Endodermal cell (in vitro differentiated cells): ENCODE measurements around the gene TNFRSF21. TPM values are rescaled to one million over a fixed set of nuclear protein-coding genes. Genes with fewer than 3 reads are reported as not detected.

Experiments
- DNase-seq: peaks from one replicate; pipeline ENCODE4 v3.0.0-alpha.2; 2017
- H3K27ac ChIP-seq: 2 replicates; pipeline ENCODE4 v1.5.1; 2013; ENCODE audit warnings: mild to moderate bottlenecking, low read depth, low read length, moderate library complexity
- H3K27me3 ChIP-seq: 2 replicates; pipeline ENCODE4 v1.6.1; 2013; ENCODE audit warnings: mild to moderate bottlenecking, low read length, moderate library complexity; ENCODE audit not compliant: insufficient read depth, control insufficient read depth, poor library complexity, severe bottlenecking
- H3K36me3 ChIP-seq: 2 replicates; pipeline ENCODE4 v1.7.0; 2013; ENCODE audit warnings: mild to moderate bottlenecking, low read length, moderate library complexity; ENCODE audit not compliant: control insufficient read depth, insufficient read depth
- H3K4me1 ChIP-seq: one replicate; pipeline ENCODE4 v1.7.0; 2013; ENCODE audit warnings: low read length; ENCODE audit not compliant: control insufficient read depth, insufficient read depth
- H3K4me3 ChIP-seq: 2 replicates; pipeline ENCODE4 v1.5.1; 2013; ENCODE audit warnings: mild to moderate bottlenecking, low read length, moderate library complexity
- H3K9ac ChIP-seq: 2 replicates; pipeline ENCODE4 v1.6.1; 2013; ENCODE audit warnings: mild to moderate bottlenecking, low read length, moderate library complexity; ENCODE audit not compliant: poor library complexity, severe bottlenecking; ENCODE audit errors: extremely low read depth
- H3K9me3 ChIP-seq: 2 replicates; pipeline ENCODE4 v1.6.1; 2013; ENCODE audit warnings: mild to moderate bottlenecking, low read length, moderate library complexity; ENCODE audit not compliant: control insufficient read depth
- H3K27ac Mint-ChIP-seq: 2 replicates; pipeline ENCODE4 v1.8.0; 2020; ENCODE audit warnings: mixed read lengths
- H3K27me3 Mint-ChIP-seq: 2 replicates; pipeline ENCODE4 v1.8.0; 2021; ENCODE audit warnings: mild to moderate bottlenecking, mixed read lengths; ENCODE audit not compliant: insufficient read depth
- H3K36me3 Mint-ChIP-seq: 2 replicates; pipeline ENCODE4 v1.8.0; 2020; ENCODE audit warnings: low read depth, mixed read lengths
- H3K4me1 Mint-ChIP-seq: 2 replicates; pipeline ENCODE4 v1.8.0; 2020; ENCODE audit warnings: mixed read lengths
- H3K4me3 Mint-ChIP-seq: 2 replicates; pipeline ENCODE4 v1.8.0; 2020; ENCODE audit warnings: mild to moderate bottlenecking, moderate library complexity, mixed read lengths
- H3K9me3 Mint-ChIP-seq: 2 replicates; pipeline ENCODE4 v1.8.0; 2020; ENCODE audit warnings: mild to moderate bottlenecking, mixed read lengths
- CTCF ChIP-seq: fragments of 200-600 bp; sonication (generic); conservative IDR thresholded peaks from 2 replicates; pipeline ENCODE4 v1.5.0; 2021; ENCODE audit warnings: antibody characterized with exemption, mild to moderate bottlenecking
- WGBS, 2 experiments: methylation state at CpG; one replicate each; pipeline versions ENCODE4 v1.1.5 to v1.1.7; 2013; ENCODE audit warnings: missing lambda C conversion rate in 2 of 2, mixed read lengths in 1 of 2; ENCODE audit not compliant: insufficient coverage in 1 of 2, insufficient read length in 1 of 2; 5-methylcytosine and 5-hydroxymethylcytosine counted together
- total RNA-seq, 2 donors: library from RNA; stranded (reverse); fragmentation: NEBNext Ultra II Directional in 1 of 2; extraction: Animal tissue kit (Norgen Biotek cat#: 25700) in 1 of 2; gene quantifications; 2 replicates in 1 of 2; 3 replicates in 1 of 2; pipeline ENCODE4 v1.2.1, GENCODE V29; 2021

Gene TNFRSF21
- total RNA-seq, 2 donors from 2014 or later, result 63.3 to 93.2 TPM

GRCh38 chr6:47349931-47350330 lies 40.2 kb upstream of the TNFRSF21 start:
- Mint-ChIP-seq H3K9me3 (peaks cover 7% of the 10 kb centered on the region), H3K4me1 (peaks cover 4% of the 10 kb centered on the region), H3K27ac (no peak overlapping the region), H3K36me3 (no peaks in the 10 kb centered on the region), H3K27me3 (peaks cover 7% of the 10 kb centered on the region), H3K4me3 (no peak overlapping the region)
- no peaks in the 10 kb centered on the region for H3K9me3 ChIP-seq
- no peaks in the 10 kb centered on the region for H3K36me3 ChIP-seq
- no peak overlapping the region for H3K9ac ChIP-seq
- no peak for DNase-seq
- H3K27me3 ChIP-seq, result peaks cover 10% of the 10 kb centered on the region
- no peak overlapping the region for H3K4me3 ChIP-seq
- 88 to 100% methylated on average over 1 to 2 of the region's 2 CpGs for WGBS, 2 experiments
- no peak for TF ChIP-seq CTCF
- no peak overlapping the region for H3K27ac ChIP-seq
- H3K4me1 ChIP-seq, result peaks cover 3% of the 10 kb centered on the region

- H3K4me3 Mint-ChIP-seq, result no peak overlapping the region
- no peaks in the 10 kb centered on the region for H3K36me3 ChIP-seq
Measured at GRCh38 chr6:47348316-47348863, 38.7 kb upstream of the TNFRSF21 start.

GRCh38 chr6:47345761-47346160 lies 36.1 kb upstream of the TNFRSF21 start:
- Mint-ChIP-seq H3K4me1 (no peaks in the 10 kb centered on the region), H3K36me3 (no peaks in the 10 kb centered on the region), H3K27ac (no peak overlapping the region), H3K27me3 (peaks cover 12% of the 10 kb centered on the region), H3K9me3 (peaks cover under 1% of the 10 kb centered on the region), H3K4me3 (no peak overlapping the region)
- peaks cover 19% of the 10 kb centered on the region for H3K27me3 ChIP-seq
- H3K27ac ChIP-seq, result no peak overlapping the region
- no peaks in the 10 kb centered on the region for H3K4me1 ChIP-seq
- H3K4me3 ChIP-seq, result no peak overlapping the region
- no peak for DNase-seq
- 97 to 100% methylated on average over 3 to 4 of the region's 4 CpGs for WGBS, 2 experiments
- H3K36me3 ChIP-seq, result no peaks in the 10 kb centered on the region
- H3K9ac ChIP-seq, result no peak overlapping the region
- no peak for TF ChIP-seq CTCF
- no peaks in the 10 kb centered on the region for H3K9me3 ChIP-seq

More at GRCh38 chr6:47348316-47348863, 38.7 kb upstream of the TNFRSF21 start:
- H3K4me1 ChIP-seq, result no peaks in the 10 kb centered on the region
- TF ChIP-seq CTCF, result no peak
- H3K9ac ChIP-seq, result no peak overlapping the region
- Mint-ChIP-seq H3K36me3 (no peaks in the 10 kb centered on the region), H3K27ac (no peak overlapping the region), H3K27me3 (peaks cover 7% of the 10 kb centered on the region), H3K9me3 (peaks cover 7% of the 10 kb centered on the region), H3K4me1 (no peaks in the 10 kb centered on the region)
- H3K9me3 ChIP-seq, result no peaks in the 10 kb centered on the region
- H3K27me3 ChIP-seq, result peaks cover 14% of the 10 kb centered on the region
- no peak overlapping the region for H3K27ac ChIP-seq
- WGBS, 2 experiments, result 95 to 99% methylated on average over 2 to 5 of the region's 5 CpGs
- DNase-seq, result no peak
- H3K4me3 ChIP-seq, result no peak overlapping the region
